T-helper 2 cell (primary cell): ENCODE measurements around the gene TRERF1.
"Not testable (repeated sequence)": the region's sequence is repeated elsewhere in the genome, so short reads cannot be mapped to it uniquely, and the experiment has no call there.

Experiments
- DNase-seq, 5 experiments: peaks; one replicate each; pipeline versions ENCODE4 v3.0.0 to v3.0.0-alpha.2; 2012 to 2022
- total RNA-seq, 2 donors: gene quantifications; one replicate each; lab custom pipeline; 2026; lab: John Stamatoyannopoulos, UW

Gene TRERF1
- 97.2 to 119 reads per million in 2 donors for total RNA-seq

GRCh38 chr6:42451333-42452170, at the start of gene TRERF1:
Gene TRERF1, minus strand, starts transcription at chr6:42451926. Its CDS starts 182,336 bp downstream, at chr6:42269590.
- peak; percentile 19 to 87 (median 40) for DNase-seq

GRCh38 chr6:42498473-42499128, 46.9 kb upstream of the TRERF1 start:
- DNase-seq, result no peak

DNA sequence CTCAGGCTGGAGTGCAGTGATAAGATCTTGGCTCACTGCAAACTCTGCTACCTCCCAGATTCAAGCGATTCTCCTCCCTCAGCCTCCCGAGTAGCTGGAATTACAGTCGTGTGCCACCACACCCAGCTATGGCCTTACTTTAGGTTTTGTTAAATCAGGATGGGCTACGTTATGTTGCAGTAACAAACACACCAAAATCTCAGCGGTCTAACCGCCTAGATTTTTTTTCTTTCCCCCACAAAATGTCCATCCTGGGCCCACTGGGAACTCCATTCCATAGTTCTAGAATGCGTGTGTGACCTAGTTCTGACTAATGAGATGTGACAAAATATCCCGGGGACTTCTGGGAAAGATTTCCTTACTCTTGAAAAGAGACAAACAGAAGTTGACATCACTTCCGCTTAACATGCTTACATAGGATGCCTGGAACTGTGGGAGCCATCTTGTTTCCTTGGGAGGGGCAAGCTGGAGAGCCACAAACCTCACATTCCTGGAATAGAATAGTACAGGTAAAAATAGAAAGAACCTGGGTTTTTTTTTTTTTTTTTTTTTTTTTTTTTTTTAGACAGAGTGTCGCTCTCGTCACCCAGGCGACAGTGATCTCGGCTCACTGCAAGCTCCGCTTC, 42.3 kb upstream of the TRERF1 start:
- no peak for DNase-seq

- no peak for DNase-seq
Measured at GRCh38 chr6:42488129-42488528, 36.4 kb upstream of the TRERF1 start.

GRCh38 chr6:42484261-42484660, 32.5 kb upstream of the TRERF1 start:
- DNase-seq, result no peak

DNA sequence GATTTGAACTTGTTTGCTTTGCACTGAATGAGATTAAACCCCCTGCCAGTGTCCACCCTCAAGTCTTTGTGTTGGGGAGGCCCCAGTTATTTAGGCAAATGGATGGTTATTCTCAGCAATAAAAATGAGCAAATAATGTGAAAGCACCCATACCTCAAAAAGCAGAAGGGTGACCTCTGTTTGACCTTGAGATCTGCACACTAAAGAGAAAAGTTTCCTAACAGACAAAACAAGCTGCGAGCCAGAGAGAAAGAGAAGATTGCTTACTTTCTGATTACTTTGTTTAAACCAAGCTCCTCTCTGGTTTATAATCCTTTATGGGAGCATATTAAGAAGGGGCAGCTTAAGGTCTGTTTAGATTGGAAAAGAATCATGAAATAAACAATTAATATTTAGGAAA, 30.4 kb upstream of the TRERF1 start:
- no peak for DNase-seq

DNA sequence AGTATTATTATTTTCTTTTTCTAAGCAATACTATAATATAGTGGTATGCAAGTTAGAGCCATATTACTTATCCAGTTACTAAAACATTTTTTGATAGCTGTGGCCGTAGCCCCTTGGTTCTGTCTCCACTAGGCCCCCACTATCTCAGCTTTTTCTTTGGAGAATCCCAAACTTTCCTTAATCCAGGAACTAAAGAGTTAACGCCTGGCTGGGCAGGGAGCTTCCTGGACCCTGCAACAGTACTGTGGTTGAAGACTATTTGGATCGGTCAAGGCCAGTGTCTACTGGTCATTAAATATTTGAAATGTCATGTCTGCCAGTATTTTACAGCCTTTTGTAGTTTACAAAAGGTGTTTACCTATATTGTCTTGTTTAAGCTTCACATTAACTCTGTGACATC, 20.0 kb upstream of the TRERF1 start:
- no peak for DNase-seq

DNA sequence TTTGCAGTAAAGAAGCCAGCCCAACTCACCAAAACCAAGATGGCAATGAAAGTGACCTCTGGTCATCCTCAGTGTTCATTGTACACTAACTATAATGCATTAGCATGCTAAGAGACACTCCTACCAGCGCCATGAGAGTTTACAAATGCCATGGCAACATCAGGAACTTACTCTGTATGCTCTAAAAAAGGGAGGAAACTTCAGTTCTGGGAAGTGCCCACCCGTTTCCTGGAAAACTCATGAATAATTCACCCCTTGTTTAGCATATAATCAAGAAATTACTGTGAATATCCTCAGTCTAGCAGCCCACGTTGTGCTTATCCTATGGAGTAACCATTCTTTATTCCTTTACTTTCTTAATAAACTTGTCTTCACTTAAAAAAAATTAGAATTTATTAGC, 19.4 kb upstream of the TRERF1 start:
- DNase-seq, result no peak

DNA sequence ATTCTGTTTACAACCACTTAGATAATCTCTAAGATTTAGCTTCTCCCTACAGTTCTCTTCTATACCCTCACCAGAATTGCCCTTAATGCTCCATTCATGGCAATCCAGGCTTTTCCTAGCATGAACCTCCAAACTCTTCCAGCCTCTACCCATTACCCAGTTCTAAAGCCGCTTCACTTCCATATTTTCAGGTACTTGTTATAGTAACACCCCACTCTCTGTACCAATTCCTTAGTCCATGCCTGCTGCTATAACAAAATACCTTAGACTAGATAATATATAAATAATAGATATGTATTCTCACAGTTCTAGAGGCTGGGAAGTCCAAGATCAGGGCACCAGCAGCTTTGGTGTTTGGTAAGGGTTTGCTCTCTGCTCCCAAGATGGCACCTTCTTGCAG, 16.5 kb upstream of the TRERF1 start:
- no peak for DNase-seq

DNA sequence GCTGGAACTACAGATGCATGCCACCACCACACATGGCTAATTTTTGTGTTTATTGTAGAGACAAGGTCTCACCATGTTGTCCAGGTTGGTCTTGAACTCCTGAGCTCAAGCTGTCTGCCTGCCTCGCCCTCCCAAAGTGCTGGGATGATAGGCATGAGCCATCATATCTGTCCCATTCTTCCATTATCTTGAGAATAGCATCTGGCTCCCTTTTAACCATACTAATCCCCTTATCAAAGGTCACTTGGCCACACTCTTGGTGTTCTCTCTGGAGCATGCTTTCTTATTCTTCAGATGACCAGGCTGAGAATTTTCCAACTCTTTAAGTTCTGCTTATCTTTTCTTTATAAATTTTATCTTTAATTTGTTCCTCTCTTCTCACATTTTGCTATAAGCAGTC, 15.9 kb upstream of the TRERF1 start:
- no peak for DNase-seq

GRCh38 chr6:42466470-42466869, 14.7 kb upstream of the TRERF1 start:
- DNase-seq, result not testable (repeated sequence)

DNA sequence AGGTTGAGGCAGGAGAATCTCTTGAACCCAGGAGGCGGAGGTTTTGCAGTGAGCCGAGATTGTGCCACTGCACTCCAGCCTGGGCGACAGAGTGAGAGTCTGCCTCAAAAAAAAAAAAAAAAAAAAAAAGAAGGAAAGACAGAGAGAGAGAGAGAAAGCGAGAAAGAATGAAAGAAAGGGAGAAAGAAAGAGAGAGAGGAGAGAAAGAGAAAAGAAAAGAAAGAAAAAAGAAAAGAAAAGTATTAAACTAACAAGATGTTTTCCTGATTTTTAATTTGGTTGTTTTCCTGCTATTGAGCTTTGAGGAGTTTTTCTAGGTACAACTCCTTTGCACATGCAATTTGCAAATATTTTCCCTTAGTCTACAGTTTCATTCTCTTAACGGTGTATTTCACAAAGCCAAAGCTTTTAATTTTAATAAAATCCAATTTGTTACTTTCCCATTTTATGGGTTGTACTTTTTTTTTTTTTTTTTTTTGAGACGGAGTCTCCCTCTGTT, 10.8 kb upstream of the TRERF1 start:
- DNase-seq, result no peak

- no peak for DNase-seq
Measured at GRCh38 chr6:42460883-42461282, 9.2 kb upstream of the TRERF1 start.

- DNase-seq, result no peak
Measured at GRCh38 chr6:42459888-42460287, 8.2 kb upstream of the TRERF1 start.

GRCh38 chr6:42454428-42454791, 2.7 kb upstream of the TRERF1 start:
- DNase-seq, result no peak

DNA sequence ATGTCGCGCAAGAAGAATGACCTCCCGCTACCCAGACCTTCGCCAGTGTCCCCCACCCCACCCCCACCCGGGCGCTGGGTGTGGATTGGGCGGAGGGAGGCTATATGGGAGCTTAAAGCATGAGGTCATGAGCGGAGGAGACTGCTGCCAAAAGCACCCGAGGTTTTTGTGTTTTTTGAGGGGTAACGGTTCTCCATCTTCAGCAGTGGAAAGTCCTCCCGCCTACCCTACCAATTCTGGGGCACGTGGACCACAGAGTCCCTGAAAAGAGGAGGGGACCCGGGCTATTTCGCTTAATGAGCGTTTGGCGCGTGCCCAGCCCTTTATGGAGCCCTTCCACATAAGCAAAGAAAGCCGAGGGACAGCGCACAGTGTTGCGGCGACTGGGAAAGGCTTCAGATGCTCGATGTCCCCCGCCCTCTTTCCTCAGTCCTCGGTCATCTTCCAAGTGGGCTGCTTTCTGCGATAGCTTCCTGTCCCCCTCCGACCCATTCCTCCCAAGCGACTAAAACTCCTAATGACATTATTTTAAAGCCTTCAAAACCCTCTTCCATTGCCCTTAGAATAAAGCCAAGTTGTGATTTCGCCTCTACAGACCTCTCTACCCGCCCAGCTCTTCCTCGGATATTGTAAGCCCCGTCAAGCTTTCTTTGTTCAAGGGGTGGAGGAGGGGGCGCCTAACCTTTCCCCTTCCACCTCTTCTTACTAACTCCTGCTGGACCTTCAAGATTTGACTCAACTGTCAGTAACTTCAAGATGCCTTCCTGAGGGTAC, 2.1 kb upstream of the TRERF1 start:
- DNase-seq, result no peak

- peak; percentile 53 to 90 (median 69) for DNase-seq
Measured at GRCh38 chr6:42453031-42453653, 1.4 kb upstream of the TRERF1 start.

DNA sequence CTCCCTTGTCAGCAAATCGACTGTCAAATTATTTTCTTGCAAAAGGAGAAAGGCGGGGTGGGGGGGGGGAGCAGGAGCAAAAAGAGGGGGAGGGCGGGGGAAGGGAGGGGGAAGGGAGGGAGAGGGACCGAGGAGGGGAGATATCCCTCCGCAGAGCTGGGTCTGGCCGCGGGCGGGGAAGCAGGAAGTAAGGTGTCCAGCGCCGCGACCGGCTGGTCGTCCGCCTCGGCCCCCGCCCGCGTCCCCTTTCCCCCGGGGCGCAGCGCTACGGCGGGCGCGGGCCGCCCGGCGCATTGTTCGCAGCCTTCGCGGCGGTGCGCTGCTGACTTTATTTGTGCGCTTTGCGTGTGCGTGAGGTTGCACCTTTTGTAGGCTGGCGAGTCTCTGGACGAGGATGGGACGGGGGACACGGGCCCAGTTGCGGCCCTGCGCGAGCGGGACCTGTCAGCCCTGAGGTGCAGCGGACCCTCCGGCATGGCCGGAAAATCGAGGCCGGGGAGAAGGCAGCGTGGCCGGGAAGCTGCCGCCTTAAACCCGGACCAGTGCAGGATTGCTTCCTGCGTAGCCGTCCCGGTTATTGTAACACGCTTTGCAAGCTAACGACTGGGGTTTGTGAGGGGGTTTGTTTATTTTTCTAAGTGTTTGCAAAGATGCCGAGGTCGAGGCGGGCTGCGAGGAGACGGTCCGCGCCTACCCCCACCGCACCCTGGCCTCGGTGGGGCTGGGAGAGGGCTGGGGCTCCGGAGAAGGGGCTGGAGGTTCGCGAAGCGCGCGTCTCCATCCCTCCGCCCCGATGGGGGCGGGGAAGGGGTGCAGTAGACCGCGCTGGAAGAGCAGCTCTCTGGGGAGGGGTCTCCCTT, 675 bp upstream of the TRERF1 start:
- DNase-seq, result peak in 4 of 5 experiments; percentile 25 to 80 (median 38)

DNA sequence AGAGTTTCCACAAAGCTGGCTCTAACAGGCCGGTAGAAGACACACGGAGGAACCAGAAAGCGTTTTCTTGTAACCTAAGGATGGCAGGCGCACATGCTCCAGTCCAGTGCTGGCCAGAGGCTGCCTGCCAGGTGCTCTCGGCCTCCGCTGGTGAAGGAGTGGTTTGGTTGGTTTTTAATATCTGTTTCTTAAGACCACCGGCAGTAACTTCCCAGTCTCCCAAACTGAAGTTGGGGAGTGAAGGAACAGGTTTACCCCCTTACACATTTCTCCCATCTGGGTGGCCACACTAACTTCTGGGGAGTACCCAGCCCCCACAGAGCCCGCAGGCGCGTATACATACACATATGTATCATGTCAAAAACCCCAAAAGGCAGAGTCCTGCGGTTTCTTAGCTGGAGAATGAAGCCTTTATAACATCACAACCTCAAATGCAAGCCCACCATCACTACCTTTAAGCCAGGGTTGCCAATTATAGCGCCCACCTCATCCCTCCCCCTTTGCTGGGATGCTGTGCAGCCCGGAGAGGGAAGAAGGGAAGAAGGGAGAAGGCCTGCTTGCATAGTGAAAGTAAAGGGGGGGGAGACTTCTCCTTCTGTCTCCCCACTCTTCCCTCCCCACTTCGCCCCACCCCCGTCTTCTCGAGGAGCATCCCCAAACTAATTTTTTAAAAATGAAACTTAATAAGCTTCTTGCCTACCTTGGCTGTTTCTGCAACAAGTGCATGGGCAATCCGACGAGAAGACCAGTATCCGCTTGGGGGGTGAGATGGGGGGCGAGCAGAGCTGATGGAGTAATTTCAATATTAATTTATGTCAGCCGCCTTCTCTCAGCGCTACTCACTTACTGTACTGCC, 1.0 kb downstream of the TRERF1 start:
- DNase-seq, result peak in 2 of 5 experiments; percentile 19 to 65

- DNase-seq, result peak in 1 of 5 experiments; percentile 55
Measured at GRCh38 chr6:42449917-42450476, 1.7 kb downstream of the TRERF1 start.
